Panc1 (cell line): ENCODE data around the gene SYT1. TPM values are rescaled to one million over a fixed set of nuclear protein-coding genes. Genes with fewer than 3 reads are reported as not detected.

Experiments
- ATAC-seq: fragments of 200-7000 bp; cut with Tn5 transposase; 2 replicates; pipeline ENCODE4 v1.9.1; 2020; ENCODE audit warnings: mild to moderate bottlenecking, moderate library complexity
- BruUV-seq: library from RNA; stranded (reverse); fragments of 400-500 nt; replicated peaks from 2 replicates; lab custom pipeline; 2021; lab: Mats Ljungman, UMichigan
- CTCF ChIA-PET: fragments of 300-600 bp; sonication (Branson Sonifier 250); formaldehyde crosslinking; loops from one replicate; lab custom pipeline; 2022; ENCODE audit warnings: antibody characterized with exemption; lab: Charles Lee
- POLR2A ChIA-PET: fragments of 300-600 bp; sonication (Branson Sonifier 250); formaldehyde crosslinking; loops from one replicate; lab custom pipeline; 2022; ENCODE audit warnings: antibody characterized with exemption; lab: Charles Lee
- DNase-seq: peaks from one replicate; pipeline ENCODE4 v3.0.0-alpha.2; 2010; ENCODE audit warnings: low read depth, low spot score
- H3K27ac ChIP-seq: 2 replicates; pipeline ENCODE4 v1.5.1; 2011; ENCODE audit warnings: mild to moderate bottlenecking, low read length, inconsistent platforms
- H3K27me3 ChIP-seq: fragments of 200-500 bp; sonication (Bioruptor generic); 2 replicates; pipeline ENCODE4 v1.6.0; 2014; ENCODE audit warnings: low read length, inconsistent platforms; ENCODE audit not compliant: control insufficient read depth, insufficient read depth
- H3K36me3 ChIP-seq: fragments of 200-500 bp; sonication (Bioruptor generic); 2 replicates; pipeline ENCODE4 v1.5.1; 2014; ENCODE audit warnings: inconsistent platforms, mild to moderate bottlenecking, low read length, moderate library complexity; ENCODE audit not compliant: control insufficient read depth, insufficient read depth
- H3K4me1 ChIP-seq: 2 replicates; pipeline ENCODE4 v1.5.1; 2011; ENCODE audit warnings: inconsistent platforms, mild to moderate bottlenecking, low read length, moderate library complexity; ENCODE audit not compliant: control insufficient read depth, insufficient read depth
- H3K4me3 ChIP-seq, 2 experiments: 2 replicates each; pipeline ENCODE4 v1.5.1; 2011 to 2012; ENCODE audit warnings: low read depth in 2 of 2, low read length in 2 of 2, mild to moderate bottlenecking in 2 of 2, inconsistent platforms in 1 of 2, moderate library complexity in 1 of 2
- H3K9me3 ChIP-seq: fragments of 200-500 bp; sonication (Bioruptor generic); 2 replicates; pipeline ENCODE4 v1.5.1; 2014; ENCODE audit warnings: low read depth, mild to moderate bottlenecking, inconsistent platforms, low read length, moderate library complexity; ENCODE audit not compliant: control insufficient read depth, insufficient read depth
- POLR2AphosphoS5 ChIP-seq: IDR thresholded peaks from 2 replicates; pipeline ENCODE4 v1.6.1; 2012; ENCODE audit warnings: mild to moderate bottlenecking, low read depth, low read length, moderate library complexity
- SIN3A ChIP-seq: IDR thresholded peaks from 2 replicates; pipeline ENCODE4 v1.6.1; 2012; ENCODE audit warnings: low read depth, mild to moderate bottlenecking, low read length, moderate library complexity, borderline replicate concordance; ENCODE audit not compliant: insufficient read depth
- TCF7L2 ChIP-seq: IDR thresholded peaks from 2 replicates; pipeline ENCODE4 v1.6.1; 2011; ENCODE audit warnings: mild to moderate bottlenecking, low read depth, low read length, inconsistent platforms
- in situ Hi-C: cut with HindIII; loops from 2 replicates; pipeline ENCODE4 v1.10.0; 2016; ENCODE audit warnings: low sequenced_read_pairs, low pct_unique_long_range_greater_than_20kb
- intact Hi-C: fragments of 100-400 bp; cut with micrococcal nuclease; formaldehyde crosslinking; loops from one replicate; pipeline ENCODE4 v1.10.0; 2022; ENCODE audit not compliant: unreplicated experiment
- total RNA-seq: library from RNA; stranded (reverse); gene quantifications from one replicate; pipeline ENCODE4 v1.2.1, GENCODE V29; 2021; ENCODE audit not compliant: unreplicated experiment
- TF ChIP-seq, protein P1 (sequence below), 2 experiments: IDR thresholded peaks; 2 replicates each; pipeline ENCODE4 v1.6.1; 2011 to 2012; ENCODE audit warnings: low read depth in 2 of 2, control low read depth in 1 of 2, low read length in 1 of 2, mild to moderate bottlenecking in 1 of 2, moderate library complexity in 1 of 2; ENCODE audit not compliant: insufficient read depth in 1 of 2
- TF ChIP-seq, protein P2 (sequence below): fragments of 450-650 bp; IDR thresholded peaks from 2 replicates; pipeline ENCODE4 v1.5.1; 2017; ENCODE audit warnings: mild to moderate bottlenecking

Gene SYT1
- total RNA-seq, 1 experiment from 2014 or later, result 3.0 TPM

DNA sequence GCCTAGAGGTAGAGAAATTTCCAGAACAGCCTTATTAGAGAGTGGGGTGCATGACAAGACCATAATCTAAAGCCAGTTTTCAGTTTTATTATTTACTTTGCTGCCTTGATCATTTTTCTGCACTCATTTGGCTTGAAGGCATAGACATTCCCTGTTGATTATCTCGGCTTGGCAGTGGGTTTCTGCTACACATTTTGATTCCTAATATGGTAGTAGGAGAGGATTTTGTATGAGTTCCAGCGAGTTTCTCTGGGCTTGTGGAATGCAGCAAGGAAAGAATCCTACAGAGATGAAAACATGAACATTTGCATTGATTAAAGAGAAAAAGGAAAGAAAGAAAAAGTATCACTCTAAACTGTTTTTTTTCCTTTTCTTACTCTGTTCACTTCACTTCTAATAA lies 545.0 kb downstream of the SYT1 start:
- no TSS peak for BruUV-seq
- ChIA-PET POLR2A (no interaction called here), CTCF (no interaction called here)

GRCh38 chr12:79411791-79412190 lies 547.2 kb downstream of the SYT1 start:
- no peak overlapping the region for H3K27ac ChIP-seq
- intact Hi-C loops (no loop called here), in situ Hi-C loops (no loop called here)
- DNase-seq (no peak), ATAC-seq (no peak)
- peaks cover 6% of the 10 kb centered on the region; the same call in 1 of the 2 replicates for H3K4me1 ChIP-seq
- H3K9me3 ChIP-seq, result no peaks in the 10 kb centered on the region
- TF ChIP-seq SIN3A (no peak), TCF7L2 (no peak), POLR2AphosphoS5 (no peak)
- TF ChIP-seq, protein P1, sequence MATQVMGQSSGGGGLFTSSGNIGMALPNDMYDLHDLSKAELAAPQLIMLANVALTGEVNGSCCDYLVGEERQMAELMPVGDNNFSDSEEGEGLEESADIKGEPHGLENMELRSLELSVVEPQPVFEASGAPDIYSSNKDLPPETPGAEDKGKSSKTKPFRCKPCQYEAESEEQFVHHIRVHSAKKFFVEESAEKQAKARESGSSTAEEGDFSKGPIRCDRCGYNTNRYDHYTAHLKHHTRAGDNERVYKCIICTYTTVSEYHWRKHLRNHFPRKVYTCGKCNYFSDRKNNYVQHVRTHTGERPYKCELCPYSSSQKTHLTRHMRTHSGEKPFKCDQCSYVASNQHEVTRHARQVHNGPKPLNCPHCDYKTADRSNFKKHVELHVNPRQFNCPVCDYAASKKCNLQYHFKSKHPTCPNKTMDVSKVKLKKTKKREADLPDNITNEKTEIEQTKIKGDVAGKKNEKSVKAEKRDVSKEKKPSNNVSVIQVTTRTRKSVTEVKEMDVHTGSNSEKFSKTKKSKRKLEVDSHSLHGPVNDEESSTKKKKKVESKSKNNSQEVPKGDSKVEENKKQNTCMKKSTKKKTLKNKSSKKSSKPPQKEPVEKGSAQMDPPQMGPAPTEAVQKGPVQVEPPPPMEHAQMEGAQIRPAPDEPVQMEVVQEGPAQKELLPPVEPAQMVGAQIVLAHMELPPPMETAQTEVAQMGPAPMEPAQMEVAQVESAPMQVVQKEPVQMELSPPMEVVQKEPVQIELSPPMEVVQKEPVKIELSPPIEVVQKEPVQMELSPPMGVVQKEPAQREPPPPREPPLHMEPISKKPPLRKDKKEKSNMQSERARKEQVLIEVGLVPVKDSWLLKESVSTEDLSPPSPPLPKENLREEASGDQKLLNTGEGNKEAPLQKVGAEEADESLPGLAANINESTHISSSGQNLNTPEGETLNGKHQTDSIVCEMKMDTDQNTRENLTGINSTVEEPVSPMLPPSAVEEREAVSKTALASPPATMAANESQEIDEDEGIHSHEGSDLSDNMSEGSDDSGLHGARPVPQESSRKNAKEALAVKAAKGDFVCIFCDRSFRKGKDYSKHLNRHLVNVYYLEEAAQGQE (IDR thresholded peaks at IDR 0.05; ENCODE audit: insufficient read depth in 1 of 2, low read depth in 2 of 2, low read length in 1 of 2), result no peak
- TF ChIP-seq, protein P2, sequence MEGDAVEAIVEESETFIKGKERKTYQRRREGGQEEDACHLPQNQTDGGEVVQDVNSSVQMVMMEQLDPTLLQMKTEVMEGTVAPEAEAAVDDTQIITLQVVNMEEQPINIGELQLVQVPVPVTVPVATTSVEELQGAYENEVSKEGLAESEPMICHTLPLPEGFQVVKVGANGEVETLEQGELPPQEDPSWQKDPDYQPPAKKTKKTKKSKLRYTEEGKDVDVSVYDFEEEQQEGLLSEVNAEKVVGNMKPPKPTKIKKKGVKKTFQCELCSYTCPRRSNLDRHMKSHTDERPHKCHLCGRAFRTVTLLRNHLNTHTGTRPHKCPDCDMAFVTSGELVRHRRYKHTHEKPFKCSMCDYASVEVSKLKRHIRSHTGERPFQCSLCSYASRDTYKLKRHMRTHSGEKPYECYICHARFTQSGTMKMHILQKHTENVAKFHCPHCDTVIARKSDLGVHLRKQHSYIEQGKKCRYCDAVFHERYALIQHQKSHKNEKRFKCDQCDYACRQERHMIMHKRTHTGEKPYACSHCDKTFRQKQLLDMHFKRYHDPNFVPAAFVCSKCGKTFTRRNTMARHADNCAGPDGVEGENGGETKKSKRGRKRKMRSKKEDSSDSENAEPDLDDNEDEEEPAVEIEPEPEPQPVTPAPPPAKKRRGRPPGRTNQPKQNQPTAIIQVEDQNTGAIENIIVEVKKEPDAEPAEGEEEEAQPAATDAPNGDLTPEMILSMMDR, result no peak
- no peaks in the 10 kb centered on the region for H3K36me3 ChIP-seq
- CTCF ChIA-PET, result no interaction called here
- POLR2A ChIA-PET, result no interaction called here
- H3K4me3 ChIP-seq, result no peak overlapping the region
- H3K27me3 ChIP-seq, result no peaks in the 10 kb centered on the region
- BruUV-seq, result no TSS peak

More for the DNA sequence above, 545.0 kb downstream of the SYT1 start:
- DNase-seq (no peak), ATAC-seq (no peak)
- Histone ChIP-seq H3K4me3 (no peak overlapping the region), H3K27me3 (no peaks in the 10 kb centered on the region), H3K9me3 (no peaks in the 10 kb centered on the region), H3K36me3 (no peaks in the 10 kb centered on the region), H3K27ac (no peak overlapping the region; the same call in 1 of the 2 replicates), H3K4me1 (peaks cover 6% of the 10 kb centered on the region; the same call in 1 of the 2 replicates)
- intact Hi-C loops, result loop anchor here (5.0 to 10.0 kb wide), 2 partner anchors 328 to 855 kb away; no protein-coding TSS in a partner anchor
- in situ Hi-C loops, result no loop called here
- TF ChIP-seq POLR2AphosphoS5 (no peak), TCF7L2 (no peak), SIN3A (no peak)
- TF ChIP-seq, protein P2, result no peak
- TF ChIP-seq, protein P1 (IDR thresholded peaks at IDR 0.05; ENCODE audit: insufficient read depth in 1 of 2, low read depth in 2 of 2, low read length in 1 of 2), result no peak
